HepG2 (cell line): ENCODE data around the gene GSTA1. TPM values are rescaled to one million over a fixed set of nuclear protein-coding genes. Genes with fewer than 3 reads are reported as not detected.

ENCODE experiments used
- E2F5 ChIP-seq: sonication (generic); formaldehyde crosslinking; conservative IDR thresholded peaks from 2 replicates; pipeline ENCODE4 v1.4.0; 2020; ENCODE audit warnings: missing genetic modification reagents
- FUBP1 ChIP-seq: sonication (generic); formaldehyde crosslinking; IDR thresholded peaks from 2 replicates; pipeline ENCODE4 v1.5.1; 2020; ENCODE audit warnings: missing genetic modification reagents, mild to moderate bottlenecking, borderline replicate concordance
- HNF1B ChIP-seq: sonication (generic); formaldehyde crosslinking; IDR thresholded peaks from 2 replicates; pipeline ENCODE4 v1.5.1; 2020; ENCODE audit warnings: mild to moderate bottlenecking, moderate library complexity, missing genetic modification reagents
- NCOA5 ChIP-seq: sonication (generic); formaldehyde crosslinking; IDR thresholded peaks from 2 replicates; pipeline ENCODE4 v1.4.0; 2020; ENCODE audit warnings: missing genetic modification reagents
- NFE2L2 ChIP-seq: fragments of 150-350 bp; IDR thresholded peaks from 2 replicates; pipeline ENCODE4 v1.6.1; 2014; ENCODE audit warnings: low read length
- NPAS2 ChIP-seq: sonication (generic); formaldehyde crosslinking; IDR thresholded peaks from 2 replicates; pipeline ENCODE4 v1.8.0; 2022; ENCODE audit warnings: mild to moderate bottlenecking, missing genetic modification reagents, borderline replicate concordance
- NR3C1 ChIP-seq: sonication (generic); formaldehyde crosslinking; IDR thresholded peaks from 2 replicates; pipeline ENCODE4 v1.4.0; 2020; ENCODE audit warnings: missing genetic modification reagents
- SP140L ChIP-seq: sonication (generic); formaldehyde crosslinking; IDR thresholded peaks from 2 replicates; pipeline ENCODE4 v1.4.0; 2020; ENCODE audit warnings: missing genetic modification reagents, borderline replicate concordance
- ZHX2 ChIP-seq, 2 experiments: sonication (generic) in 1 of 2; formaldehyde crosslinking in 1 of 2; IDR thresholded peaks; 2 replicates each; pipeline versions ENCODE4 v1.6.1 to v1.9.0; 2014 to 2022; ENCODE audit warnings: antibody characterized with exemption in 1 of 2, borderline replicate concordance in 1 of 2, inconsistent platforms in 1 of 2, low read depth in 1 of 2, missing genetic modification reagents in 1 of 2
- ZNF761 ChIP-seq: sonication (generic); formaldehyde crosslinking; conservative IDR thresholded peaks from 2 replicates; pipeline ENCODE4 v1.4.0; 2020; ENCODE audit warnings: mild to moderate bottlenecking, missing genetic modification reagents
- polyA plus RNA-seq, 8 experiments: library from polyadenylated mRNA; depleted of rRNA in 3 of 8; stranded (reverse) in 7 of 8; unstranded in 1 of 8; fragments of >200 nt; fragmentation: Illumina TruSeq in 4 of 8; extraction: Trizol in 4 of 8; gene quantifications; 2 replicates each; pipeline versions ENCODE4 v1.2.1 to v1.2.3, GENCODE V29; 2011 to 2016; ENCODE audit warnings: low read depth in 4 of 8, missing spikeins in 1 of 8, mixed read lengths in 1 of 8; ENCODE audit not compliant: insufficient read depth in 1 of 8
- total RNA-seq, 5 experiments: library from RNA; depleted of rRNA; stranded (reverse); fragments of >200 nt; fragmentation: Illumina TruSeq; extraction: Trizol; gene quantifications; 2 replicates each; pipeline ENCODE4 v1.2.3, GENCODE V29; 2016; ENCODE audit warnings: low read depth in 1 of 5
- TF ChIP-seq, protein P1 (sequence below): sonication (generic); formaldehyde crosslinking; IDR thresholded peaks from 2 replicates; pipeline ENCODE4 v1.5.0; 2020; ENCODE audit warnings: missing genetic modification reagents, mild to moderate bottlenecking, borderline replicate concordance
- TF ChIP-seq, protein P2 (sequence below): sonication (generic); formaldehyde crosslinking; IDR thresholded peaks from 2 replicates; pipeline ENCODE4 v1.8.0; 2022; ENCODE audit warnings: low read depth, missing genetic modification reagents

Gene GSTA1
- total and polyA plus RNA-seq, 2 of the 13 experiments (the other 11 are each of a cell fraction or from before 2014, with no cell fraction given): 6.2 to 282 TPM

GRCh38 chr6:52815167-52816092 is 11.8 kb upstream of the GSTA1 start (continued):
- TF ChIP-seq ZHX2 (IDR thresholded peaks at IDR 0.05; ENCODE audit: low read depth) (no peak), ZHX2 (CRISPR knock-in tag; IDR thresholded peaks at IDR 0.05; ENCODE audit: borderline replicate concordance) (no peak), HNF1B (peak; percentile 41; the same call in 1 of the 2 replicates), NR3C1 (CRISPR knock-in tag) (no peak), NFE2L2 (no peak), NCOA5 (CRISPR knock-in tag) (no peak), NPAS2 (no peak), E2F5 (CRISPR knock-in tag) (no peak), SP140L (CRISPR knock-in tag) (0 out of 2 replicates have a peak, but pooled peaks have one; percentile 29), FUBP1 (CRISPR knock-in tag) (no peak), ZNF761 (CRISPR knock-in tag) (peak; percentile 64; the same call in 1 of the 2 replicates)
- TF ChIP-seq, protein P1, sequence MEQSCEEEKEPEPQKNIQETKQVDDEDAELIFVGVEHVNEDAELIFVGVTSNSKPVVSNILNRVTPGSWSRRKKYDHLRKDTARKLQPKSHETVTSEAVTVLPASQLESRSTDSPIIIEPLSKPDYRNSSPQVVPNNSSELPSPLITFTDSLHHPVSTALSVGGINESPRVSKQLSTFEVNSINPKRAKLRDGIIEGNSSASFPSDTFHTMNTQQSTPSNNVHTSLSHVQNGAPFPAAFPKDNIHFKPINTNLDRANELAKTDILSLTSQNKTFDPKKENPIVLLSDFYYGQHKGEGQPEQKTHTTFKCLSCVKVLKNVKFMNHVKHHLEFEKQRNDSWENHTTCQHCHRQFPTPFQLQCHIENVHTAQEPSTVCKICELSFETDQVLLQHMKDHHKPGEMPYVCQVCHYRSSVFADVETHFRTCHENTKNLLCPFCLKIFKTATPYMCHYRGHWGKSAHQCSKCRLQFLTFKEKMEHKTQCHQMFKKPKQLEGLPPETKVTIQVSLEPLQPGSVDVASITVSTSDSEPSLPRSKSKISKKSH: no peak
- TF ChIP-seq, protein P2, sequence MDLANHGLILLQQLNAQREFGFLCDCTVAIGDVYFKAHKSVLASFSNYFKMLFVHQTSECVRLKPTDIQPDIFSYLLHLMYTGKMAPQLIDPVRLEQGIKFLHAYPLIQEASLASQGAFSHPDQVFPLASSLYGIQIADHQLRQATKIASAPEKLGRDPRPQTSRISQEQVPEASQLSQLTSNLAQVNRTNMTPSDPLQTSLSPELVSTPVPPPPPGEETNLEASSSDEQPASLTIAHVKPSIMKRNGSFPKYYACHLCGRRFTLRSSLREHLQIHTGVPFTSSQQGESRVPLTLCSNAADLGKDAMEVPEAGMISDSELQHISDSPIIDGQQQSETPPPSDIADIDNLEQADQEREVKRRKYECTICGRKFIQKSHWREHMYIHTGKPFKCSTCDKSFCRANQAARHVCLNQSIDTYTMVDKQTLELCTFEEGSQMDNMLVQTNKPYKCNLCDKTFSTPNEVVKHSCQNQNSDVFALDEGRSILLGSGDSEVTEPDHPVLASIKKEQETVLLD: no peak
